OCI-LY1 (cell line): ENCODE results near the gene BGLAP.

Source experiments
- EZH2 ChIP-seq: fragments of 200-600 bp; sonication (generic), shearing (Covaris generic); IDR thresholded peaks from 2 replicates; pipeline ENCODE4 v1.8.0; 2017; ENCODE audit warnings: borderline replicate concordance, mixed run types, mild to moderate bottlenecking, antibody characterized with exemption, low read length, moderate library complexity, mixed read lengths
- TF ChIP-seq, protein P1 (sequence below): fragments of 200-600 bp; sonication (generic), shearing (Covaris generic); IDR thresholded peaks from 2 replicates; pipeline ENCODE4 v1.5.1; 2017; ENCODE audit warnings: mild to moderate bottlenecking, antibody characterized with exemption, low read length, moderate library complexity, mixed read lengths

DNA sequence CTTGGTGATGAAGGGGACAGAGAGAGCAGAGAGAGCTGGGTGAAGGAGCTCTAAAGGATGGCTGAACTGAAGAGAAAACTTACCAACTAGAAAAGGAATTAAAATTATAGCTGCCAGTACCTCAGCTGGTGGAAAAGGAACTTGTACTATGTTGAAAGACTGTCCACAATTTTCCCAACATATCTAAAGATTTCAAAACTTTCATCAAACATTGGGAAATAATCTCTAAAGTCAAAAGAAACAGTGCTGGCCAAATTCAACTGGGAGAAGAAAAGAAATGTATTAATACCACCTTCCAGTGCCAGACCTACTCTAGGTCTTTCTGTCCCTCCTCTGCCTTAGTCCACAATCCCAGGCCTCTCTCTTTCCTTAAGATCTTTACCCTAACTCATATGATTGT lies 34.5 kb downstream of the BGLAP start:
- TF ChIP-seq, protein P1, sequence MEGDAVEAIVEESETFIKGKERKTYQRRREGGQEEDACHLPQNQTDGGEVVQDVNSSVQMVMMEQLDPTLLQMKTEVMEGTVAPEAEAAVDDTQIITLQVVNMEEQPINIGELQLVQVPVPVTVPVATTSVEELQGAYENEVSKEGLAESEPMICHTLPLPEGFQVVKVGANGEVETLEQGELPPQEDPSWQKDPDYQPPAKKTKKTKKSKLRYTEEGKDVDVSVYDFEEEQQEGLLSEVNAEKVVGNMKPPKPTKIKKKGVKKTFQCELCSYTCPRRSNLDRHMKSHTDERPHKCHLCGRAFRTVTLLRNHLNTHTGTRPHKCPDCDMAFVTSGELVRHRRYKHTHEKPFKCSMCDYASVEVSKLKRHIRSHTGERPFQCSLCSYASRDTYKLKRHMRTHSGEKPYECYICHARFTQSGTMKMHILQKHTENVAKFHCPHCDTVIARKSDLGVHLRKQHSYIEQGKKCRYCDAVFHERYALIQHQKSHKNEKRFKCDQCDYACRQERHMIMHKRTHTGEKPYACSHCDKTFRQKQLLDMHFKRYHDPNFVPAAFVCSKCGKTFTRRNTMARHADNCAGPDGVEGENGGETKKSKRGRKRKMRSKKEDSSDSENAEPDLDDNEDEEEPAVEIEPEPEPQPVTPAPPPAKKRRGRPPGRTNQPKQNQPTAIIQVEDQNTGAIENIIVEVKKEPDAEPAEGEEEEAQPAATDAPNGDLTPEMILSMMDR = no peak
- no peak for TF ChIP-seq EZH2
